ENCODE measurements around the gene TLCD3A.
"Not testable (repeated sequence)": the region's sequence is repeated elsewhere in the genome, so short reads cannot be mapped to it uniquely, and the experiment has no call there.

TLCD3A gene

DNA sequence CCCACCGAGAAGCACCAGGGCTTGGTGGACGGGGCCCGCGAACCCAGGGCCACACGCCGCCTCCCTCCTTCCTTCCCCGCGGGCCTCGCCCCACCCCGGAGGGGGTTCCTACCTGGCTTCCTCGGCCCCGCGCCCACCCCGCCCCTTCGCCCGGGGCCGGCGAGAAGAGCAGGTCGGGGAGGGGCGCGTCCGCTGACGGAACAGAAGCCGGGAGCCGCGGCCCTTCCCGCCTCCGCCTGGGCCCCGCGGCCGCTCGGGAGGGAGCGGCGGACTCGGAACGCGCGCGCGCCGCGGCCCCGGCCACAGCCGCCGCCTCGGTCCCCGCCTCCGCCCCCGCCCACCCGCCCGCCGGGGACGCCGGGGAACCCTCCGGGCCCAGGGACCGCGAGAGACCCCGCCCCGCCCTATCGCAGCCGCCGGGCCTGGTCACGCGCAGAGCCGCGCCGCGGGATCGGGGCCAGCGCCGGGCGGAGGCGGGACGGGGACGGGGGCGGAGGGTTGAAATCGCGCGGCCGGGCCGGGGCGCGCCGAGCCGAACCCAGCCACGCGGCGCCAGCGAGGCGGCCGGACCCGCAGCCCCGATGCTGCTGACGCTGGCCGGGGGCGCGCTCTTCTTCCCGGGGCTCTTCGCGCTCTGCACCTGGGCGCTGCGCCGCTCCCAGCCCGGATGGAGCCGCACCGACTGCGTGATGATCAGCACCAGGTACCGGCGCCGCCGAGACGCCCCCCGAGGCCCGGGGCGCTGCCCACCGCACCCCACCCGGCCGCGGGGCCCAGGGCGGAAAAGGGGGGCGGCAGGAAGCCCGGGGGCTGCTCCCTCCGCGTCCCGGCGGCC is at the start of gene TLCD3A:
Gene TLCD3A, plus strand, starts transcription at position 530 of the 835 bp plus-strand sequence. Its CDS starts 52 bp downstream, at position 582.
- in situ Hi-C loops (cut with MboI; ENCODE audit: low sequenced_read_pairs) = loop anchor here (25.0 kb wide), 1 partner anchor 255 kb away; the partner anchor contains the start of genes NXN and TIMM22

DNA sequence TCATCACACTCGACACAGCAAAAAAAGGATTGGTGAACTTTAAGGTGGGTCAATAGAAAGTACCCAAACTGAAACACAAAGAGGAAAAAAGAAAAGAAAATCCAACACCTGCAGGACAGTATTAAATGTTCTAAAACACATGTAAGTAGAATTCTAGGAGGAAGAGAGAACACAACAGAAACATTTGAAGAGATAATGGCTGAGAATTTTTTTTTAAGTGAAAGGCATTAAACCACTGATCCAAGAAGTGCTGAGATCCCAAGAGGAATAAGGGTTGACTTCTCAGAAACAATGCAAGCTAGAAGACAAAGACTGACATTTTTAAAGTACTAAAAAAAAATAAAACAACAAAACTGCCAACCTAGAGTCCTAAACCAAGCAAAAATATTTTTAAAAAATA is 49.4 kb upstream of the TLCD3A start:
- in situ Hi-C loops (cut with MboI; ENCODE audit: low sequenced_read_pairs) = no loop called here

DNA sequence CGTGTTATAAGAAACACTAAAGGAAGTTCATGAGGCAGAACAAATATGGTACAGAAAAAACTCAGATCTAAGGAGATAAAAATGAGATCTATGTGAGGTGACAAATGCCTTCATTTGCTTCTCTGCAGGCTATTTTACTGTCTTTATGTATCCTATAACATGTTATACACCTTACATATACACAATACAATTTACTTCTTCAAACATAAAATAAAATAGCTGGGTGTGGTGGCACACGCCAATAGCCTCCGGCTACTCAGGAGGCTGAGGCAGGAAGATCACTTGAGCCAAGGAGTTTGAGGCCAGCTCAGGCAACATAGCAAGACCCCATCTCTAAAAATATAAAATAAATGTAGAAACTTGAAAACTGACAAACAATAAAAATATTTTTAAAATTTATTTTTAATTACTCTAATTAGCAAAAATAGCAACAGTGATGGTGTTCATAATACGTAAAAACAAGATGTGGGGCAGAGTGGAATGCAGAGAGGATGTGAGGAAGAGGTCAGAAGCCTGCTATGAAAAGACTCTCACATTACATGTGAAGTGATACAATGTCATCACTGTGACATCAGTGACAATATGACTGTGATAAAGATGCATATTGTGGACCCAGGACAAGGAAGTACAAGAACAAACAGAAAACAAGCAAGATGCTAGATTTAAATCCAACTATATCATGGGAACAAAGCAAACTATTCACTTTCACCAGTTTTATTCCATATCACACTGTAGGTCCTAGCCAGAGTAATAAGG is 48.7 kb upstream of the TLCD3A start:
- in situ Hi-C loops (cut with MboI; ENCODE audit: low sequenced_read_pairs) = no loop called here

DNA sequence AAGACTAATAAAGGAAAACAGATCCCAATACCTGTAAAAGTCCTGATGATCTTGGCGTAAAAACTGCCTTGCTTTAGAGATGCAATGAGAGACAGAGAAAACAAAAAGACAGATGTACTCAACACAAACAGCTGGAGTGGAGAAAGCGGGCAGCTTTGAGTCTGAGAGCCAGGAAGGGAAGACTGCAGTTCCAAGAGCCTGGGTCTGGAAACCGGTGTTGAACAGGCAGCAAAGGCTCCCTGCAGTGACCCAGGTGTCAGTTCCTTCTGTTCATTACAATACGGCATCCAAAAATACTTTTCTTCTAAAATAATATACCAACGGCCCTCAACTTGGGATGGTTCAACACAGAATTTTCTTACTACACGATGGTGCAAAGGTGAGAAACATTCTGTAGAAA is 47.4 kb upstream of the TLCD3A start:
- in situ Hi-C loops (cut with MboI; ENCODE audit: low sequenced_read_pairs) = no loop called here

DNA sequence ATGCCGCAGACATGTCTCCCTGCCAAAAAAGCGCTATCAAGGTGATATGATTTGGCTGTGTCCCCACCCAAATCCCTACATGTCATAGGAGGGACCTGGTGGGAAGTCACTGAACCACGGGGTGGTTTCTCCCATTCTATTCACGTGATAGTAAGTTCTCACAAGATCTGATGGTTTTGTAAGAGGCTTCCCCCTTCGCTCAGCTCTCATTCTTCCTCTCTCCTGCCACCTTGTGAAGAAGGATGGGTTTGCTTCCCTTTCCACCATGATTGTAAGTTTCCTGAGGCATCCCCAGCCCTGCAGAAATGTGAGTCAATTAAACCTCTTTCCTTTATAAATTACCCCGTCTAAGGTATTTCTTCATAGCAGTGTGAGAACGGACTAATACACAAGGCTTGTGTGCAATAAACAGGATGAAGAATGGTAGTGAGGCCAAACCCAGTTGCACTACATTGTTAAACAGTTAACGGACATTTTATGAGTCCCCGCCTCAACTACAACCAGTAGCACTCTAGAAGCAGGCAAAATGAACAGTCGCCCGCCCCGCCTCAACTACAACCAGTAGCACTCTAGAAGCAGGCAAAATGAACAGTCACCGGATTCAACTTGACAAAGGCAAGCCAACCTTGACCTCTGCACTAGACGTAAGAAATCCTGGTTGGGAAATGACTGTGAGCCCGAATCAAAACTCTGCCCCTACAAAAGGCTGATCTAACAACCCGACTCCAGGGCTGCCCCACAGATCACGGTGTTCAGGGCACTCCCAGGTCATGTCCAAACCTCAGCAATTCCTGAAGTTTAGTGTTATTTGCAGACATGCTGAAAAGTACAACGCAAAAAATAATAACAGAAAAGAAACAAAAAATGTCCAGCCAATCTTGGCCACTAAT is 44.1 kb upstream of the TLCD3A start:
- in situ Hi-C loops (cut with MboI; ENCODE audit: low sequenced_read_pairs) = no loop called here

DNA sequence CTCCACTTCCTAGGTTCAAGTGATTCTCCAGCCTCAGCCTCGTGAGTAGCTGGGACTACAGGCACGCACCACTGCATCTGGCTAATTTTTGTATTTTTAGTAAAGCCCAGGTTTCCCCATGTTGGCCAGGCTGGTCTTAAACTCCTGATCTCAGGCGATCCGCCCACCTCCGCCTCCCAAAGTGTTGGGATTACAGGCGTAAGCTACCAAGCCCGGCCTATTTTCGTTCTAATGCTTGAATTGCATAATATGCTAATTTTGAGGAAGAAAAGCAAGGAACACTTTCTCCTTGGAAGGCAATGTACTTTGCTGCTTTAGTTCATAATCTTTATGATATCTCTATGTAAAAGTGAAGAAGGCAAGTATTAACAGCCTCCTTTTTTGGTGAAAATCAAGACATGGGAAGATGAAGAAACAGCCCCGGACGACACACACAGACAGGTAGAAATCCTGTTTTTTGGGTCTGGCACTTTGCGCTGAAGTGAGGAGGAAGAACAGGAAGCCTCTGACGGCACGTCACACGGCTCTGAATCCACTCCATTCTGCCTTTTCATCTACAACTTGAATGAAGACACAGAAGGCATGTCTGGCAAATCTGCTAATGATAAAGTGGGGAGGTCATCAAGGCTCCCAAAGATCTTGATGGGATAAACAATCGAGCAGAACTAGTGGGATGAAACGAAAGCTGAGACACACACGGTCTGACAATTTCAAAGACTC is 42.7 kb upstream of the TLCD3A start:
- in situ Hi-C loops (cut with MboI; ENCODE audit: low sequenced_read_pairs) = no loop called here

DNA sequence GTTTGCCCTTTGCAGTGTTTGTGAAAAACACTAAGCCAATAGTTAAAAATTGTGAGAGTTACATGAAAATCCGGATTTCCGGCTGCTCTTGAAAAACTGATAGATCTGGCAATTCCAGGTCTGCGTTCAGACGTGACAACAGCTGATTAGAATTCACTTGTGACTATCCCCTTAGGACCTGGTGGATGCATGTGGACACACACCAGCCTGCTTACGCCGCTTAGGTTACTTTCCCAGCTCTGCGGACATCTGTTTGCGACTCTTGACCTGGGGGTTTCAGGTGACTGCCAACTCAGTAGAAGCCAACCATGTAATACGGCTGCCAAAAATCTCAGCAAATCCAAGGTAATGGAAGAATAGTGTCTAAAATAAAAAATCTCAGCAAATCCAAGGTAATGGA is 42.0 kb upstream of the TLCD3A start:
- in situ Hi-C loops (cut with MboI; ENCODE audit: low sequenced_read_pairs) = no loop called here

DNA sequence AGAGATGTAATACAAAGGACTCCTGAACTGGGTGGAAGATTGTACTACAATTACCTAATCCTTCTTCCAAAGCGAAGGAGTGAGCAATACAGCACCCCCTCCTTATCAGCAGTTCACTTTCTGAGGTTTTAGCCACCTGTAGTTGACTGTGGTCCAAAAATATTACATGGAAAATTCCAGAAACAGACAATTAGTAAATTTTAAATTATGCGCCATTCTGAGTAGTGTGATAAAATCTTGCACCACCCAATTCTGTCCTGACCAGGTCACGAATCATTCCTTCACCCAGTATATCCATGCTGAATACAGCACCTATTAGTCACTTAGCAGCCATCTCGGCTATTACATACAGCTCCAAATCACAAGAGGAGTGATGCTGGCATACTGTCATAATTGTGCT is 41.0 kb upstream of the TLCD3A start:
- in situ Hi-C loops (cut with MboI; ENCODE audit: low sequenced_read_pairs) = no loop called here

DNA sequence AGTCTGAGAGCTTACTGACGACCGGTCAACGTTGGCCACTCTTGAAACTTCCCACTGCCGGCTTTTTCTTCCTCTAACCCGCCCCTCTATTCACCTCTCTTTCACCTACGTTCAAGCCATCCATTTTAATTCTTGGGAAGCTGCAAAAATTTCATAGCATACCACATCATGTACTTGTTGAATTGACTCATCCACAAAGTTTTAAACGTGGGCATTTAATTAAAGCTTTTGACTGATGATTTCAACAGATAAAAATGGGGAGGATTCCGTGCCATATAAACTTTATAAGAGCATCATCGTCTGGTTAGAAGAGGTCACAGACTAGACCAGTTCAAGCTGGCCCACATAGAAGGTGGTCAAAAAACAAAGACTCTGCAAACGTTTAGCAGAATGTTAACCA is 40.3 kb upstream of the TLCD3A start:
- in situ Hi-C loops (cut with MboI; ENCODE audit: low sequenced_read_pairs) = no loop called here

DNA sequence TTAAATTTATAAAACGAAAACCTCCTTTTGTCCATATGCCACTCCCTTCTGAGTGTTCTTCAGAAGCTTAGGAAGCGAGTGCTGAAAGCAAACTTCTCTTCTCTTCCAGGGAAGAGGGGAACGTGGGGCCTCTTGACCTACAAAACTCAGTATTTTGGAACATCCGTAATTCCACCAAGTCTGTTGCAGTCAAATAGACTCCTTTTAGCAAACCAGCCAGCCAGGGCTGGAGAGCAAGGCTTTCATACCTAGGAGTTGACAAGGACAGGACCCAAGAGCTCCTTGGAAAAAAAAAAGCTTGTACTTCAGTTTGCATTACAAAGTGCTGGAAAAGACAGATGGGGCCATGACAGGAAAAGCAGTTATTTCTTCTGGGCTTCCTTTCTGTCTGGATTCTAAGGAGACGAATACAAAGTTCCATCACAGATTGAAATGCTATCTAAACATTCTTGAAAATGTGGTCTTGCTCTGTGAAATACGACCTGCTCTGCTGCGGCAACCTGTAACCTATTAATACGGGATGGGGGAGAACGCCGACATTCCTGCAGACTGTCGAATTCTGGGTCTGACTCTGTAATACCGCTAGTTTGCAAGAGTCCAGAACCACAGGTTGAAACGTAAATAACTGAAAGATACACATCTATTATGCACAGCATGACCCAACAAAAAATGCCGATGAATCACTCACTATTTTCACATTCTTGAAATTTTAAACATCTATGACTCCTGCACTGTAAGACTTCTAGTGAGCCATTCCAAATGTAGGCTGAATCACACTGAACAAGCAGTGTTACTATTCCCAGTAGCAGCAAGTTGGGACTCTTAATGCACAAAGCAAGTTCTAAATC is 38.4 kb upstream of the TLCD3A start:
- in situ Hi-C loops (cut with MboI; ENCODE audit: low sequenced_read_pairs) = no loop called here

DNA sequence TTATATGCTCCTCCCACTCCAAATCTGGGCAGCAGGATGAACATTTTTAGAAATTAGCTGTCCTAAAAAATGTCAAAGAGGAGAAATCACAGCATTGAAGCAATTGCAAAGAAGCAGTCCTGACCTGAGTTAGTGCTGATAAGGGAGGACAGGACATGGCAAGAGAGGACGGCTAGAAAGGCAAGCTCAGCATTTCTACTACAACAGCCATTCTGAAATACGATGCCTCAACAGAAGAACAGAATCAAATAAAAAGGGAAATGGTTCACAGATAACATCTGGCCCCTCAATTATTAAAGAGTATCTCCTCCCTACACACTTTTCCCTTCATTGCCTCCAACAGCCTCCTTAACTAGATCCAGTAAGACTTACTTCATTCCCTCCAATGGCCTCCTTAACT is 36.0 kb upstream of the TLCD3A start:
- in situ Hi-C loops (cut with MboI; ENCODE audit: low sequenced_read_pairs) = no loop called here

DNA sequence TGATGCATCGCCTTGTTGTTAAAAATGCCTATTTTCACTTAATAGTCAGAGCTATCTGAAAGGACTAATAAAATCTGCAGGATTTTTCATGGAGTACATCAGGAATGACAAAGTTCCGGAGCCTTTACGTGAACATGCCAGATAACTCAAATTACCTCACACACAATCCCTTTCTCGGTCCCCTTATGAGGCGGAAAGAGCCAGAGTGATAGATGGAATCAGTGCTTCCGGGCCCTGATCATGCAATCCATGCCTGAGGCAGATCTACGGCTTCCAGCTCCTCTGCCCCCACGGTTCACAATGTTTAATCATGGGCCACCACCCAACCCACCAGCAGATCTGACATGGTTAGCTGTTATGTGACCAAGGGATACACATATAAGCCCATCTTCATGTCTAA is 34.7 kb upstream of the TLCD3A start:
- in situ Hi-C loops (cut with MboI; ENCODE audit: low sequenced_read_pairs) = no loop called here

DNA sequence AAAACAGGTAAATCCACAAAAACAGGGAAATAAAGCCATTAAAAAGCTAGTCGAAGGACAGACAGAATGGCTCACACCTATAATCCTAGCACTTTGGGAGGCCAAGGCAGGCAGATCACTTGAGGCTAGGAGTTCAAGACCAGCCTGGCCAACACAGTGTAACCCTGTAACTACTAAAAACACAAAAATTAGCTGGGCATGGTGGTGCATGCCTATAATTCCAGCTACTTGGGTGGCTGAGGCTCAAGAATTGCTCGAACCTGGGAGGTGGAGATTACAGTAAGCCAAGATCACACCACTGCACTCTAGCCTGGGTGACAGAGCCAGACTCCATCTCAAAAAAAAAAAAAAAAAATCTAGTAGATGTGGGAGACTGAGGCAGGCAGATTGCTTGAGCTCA is 34.3 kb upstream of the TLCD3A start:
- in situ Hi-C loops (cut with MboI; ENCODE audit: low sequenced_read_pairs) = not testable (repeated sequence)

DNA sequence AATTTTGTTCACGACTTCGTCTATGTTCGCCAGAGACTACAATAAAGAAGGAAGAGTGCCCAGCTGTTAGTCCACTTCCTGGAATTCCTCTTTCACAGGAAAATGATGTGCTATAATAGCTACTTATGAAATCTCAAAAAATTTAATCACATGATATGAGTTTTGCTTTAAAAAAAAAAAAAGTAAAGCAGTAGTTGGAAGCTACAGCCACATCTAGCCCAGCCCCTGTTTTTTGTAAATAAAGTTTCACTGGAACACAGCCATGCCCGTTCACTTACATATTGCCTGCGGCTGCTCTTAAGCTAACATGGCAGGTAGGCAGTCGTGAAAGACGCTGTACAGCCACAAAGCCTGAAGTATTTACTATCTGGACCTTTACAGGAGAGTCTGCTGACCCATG is 33.1 kb upstream of the TLCD3A start:
- in situ Hi-C loops (cut with MboI; ENCODE audit: low sequenced_read_pairs) = no loop called here

DNA sequence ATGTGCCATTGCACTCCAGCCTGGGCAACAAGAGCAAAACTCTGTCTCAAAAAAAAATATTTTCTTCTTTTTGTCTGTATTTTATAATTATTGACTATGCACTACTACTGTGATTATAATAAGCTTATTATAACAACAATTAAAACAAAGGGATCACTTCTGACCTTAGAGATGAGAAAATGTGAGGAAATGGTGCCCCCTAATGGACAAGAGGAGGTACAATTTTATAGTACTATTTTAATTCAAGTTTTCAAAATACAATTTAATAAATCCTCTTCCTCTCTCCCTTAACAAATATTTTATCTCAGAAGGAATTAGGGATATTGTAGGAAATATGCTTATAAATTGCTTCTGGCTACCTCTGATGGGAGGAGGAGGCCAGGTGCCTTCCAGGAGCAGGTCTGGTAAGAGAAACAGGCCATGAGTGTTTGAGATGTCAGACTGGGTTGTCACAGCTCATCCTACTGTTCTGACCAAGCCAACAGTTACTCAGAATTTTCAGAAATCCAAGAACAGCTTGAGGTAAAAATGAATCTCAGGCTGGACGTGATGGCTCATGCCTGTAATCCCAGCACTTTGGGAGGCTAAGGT is 31.8 kb upstream of the TLCD3A start:
- in situ Hi-C loops (cut with MboI; ENCODE audit: low sequenced_read_pairs) = no loop called here

DNA sequence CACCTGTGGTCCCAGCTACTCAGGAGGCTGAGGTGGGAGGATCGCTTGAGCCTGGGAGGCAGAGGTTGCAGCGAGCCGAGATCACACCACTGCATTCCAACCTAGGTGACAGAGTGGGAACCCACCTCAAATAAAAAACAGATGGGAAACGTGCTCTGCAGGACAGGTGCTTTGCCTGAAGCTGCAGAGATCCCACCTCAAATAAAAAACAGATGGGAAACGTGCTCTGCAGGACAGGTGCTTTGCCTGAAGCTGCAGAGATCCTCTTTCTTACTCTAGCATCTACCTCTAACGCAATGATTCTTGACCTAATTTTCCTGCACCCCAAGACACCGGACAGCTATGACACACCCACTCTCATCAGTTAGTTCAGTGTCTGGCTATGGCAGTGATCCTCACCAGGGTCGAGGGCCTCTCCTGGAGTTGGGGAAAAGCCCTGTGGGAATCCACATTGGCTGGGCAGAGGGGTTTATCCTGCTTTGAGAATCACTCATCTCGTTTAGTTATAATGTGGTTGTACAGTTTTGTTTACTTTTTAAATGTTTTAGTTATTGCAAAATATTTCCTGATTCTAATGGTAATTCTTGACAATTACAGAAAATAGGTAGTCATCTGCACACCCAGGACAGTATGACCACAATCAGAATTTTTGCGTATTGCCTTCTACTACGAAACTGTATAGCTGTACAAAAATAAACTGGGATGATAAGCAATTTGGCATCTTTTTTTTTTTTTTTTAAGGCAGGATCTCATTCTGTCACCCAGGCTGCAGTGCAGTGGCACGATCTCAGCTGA is 29.1 kb upstream of the TLCD3A start:
- in situ Hi-C loops (cut with MboI; ENCODE audit: low sequenced_read_pairs) = no loop called here

DNA sequence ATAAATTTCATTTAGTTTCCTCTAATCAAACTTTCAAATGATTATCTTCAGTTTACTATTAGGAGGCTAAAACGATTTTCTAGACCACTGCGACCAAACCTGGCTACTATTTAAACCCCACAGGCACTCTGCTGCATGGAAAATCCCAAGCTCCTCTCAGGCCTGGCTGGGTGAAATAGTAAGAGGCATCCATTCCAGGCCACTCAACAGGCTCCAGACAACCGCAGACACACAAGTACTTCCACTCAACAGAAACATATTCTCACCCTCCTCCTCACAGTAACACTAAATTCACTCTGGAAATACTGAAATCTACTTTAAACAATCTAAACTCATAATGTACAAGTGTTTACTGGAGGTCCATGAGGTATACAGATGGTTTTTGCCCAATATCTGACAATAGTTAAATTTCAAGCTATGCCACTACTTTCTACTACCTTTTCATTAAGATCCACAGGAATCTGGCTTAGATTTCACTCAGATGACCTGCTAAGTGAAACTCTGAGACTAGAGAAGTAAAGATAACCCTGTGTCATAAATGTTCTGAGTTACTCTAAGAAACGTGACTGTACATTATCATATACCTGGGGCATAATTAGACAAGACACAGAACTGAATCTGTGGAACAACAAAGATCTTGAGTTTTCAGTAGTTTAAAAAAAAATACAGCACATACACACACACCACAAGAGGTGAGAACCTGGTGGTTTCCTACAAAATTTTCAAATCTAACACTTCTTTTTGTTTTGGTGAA is 28.1 kb upstream of the TLCD3A start:
- in situ Hi-C loops (cut with MboI; ENCODE audit: low sequenced_read_pairs) = no loop called here

DNA sequence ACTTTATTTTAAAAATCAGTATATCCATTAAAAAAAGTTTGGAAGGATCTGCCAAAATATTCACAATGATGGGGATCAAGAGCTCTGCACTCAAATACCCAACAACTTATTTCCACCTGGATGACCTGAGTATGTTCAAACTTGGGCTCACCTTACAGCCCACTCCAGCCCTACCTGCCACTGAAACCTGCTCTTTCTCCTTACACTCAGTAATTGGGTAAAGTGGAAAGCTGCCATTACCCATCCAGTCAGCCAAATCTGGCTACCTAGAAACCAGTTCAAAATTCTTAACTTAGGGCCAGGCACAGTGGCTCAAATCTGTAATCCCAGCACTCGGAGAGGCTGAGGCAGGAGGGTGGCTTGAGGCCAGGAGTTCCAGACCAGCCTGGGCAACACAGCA is 27.4 kb upstream of the TLCD3A start:
- in situ Hi-C loops (cut with MboI; ENCODE audit: low sequenced_read_pairs) = no loop called here
